KOPT-K1 (cell line): Measurements from ENCODE around the gene IRX4.
"Not testable (repeated sequence)": the region's sequence is repeated elsewhere in the genome, so short reads cannot be mapped to it uniquely, and the experiment has no call there.

Experiments
- H3K27ac ChIP-seq: fragments of 200-600 bp; sonication (generic); 2 replicates; pipeline ENCODE4 v1.5.1; 2016; ENCODE audit warnings: antibody characterized with exemption, mild to moderate bottlenecking, low read depth, low read length; ENCODE audit not compliant: poor library complexity, severe bottlenecking
- H3K36me3 ChIP-seq: fragments of 200-600 bp; sonication (generic); 2 replicates; pipeline ENCODE4 v1.5.1; 2017; ENCODE audit warnings: antibody characterized with exemption, mild to moderate bottlenecking, low read length, moderate library complexity; ENCODE audit not compliant: insufficient read depth
- H3K9me3 ChIP-seq: fragments of 200-600 bp; sonication (generic); 2 replicates; pipeline ENCODE4 v1.5.1; 2017; ENCODE audit warnings: antibody characterized with exemption, low read length, mild to moderate bottlenecking; ENCODE audit not compliant: insufficient read depth, poor library complexity, severe bottlenecking

IRX4 gene

GRCh38 chr5:1880377-1881025 lies 2.2 kb downstream of the IRX4 start:
- Histone ChIP-seq H3K27ac (no peak overlapping the region), H3K36me3 (no peaks in the 10 kb centered on the region), H3K9me3 (peaks cover 47% of the 10 kb centered on the region)

GRCh38 chr5:1879292-1880263 lies 3.1 kb downstream of the IRX4 start:
- Histone ChIP-seq H3K36me3 (no peaks in the 10 kb centered on the region), H3K9me3 (peaks cover 43% of the 10 kb centered on the region), H3K27ac (no peak overlapping the region)

GRCh38 chr5:1878050-1878849 lies 4.5 kb downstream of the IRX4 start:
- peaks cover 31% of the 10 kb centered on the region for H3K9me3 ChIP-seq
- H3K27ac ChIP-seq = no peak overlapping the region
- H3K36me3 ChIP-seq = no peaks in the 10 kb centered on the region

- Histone ChIP-seq H3K9me3 (peaks cover 23% of the 10 kb centered on the region), H3K36me3 (no peaks in the 10 kb centered on the region), H3K27ac (no peak overlapping the region)
These were observed 5.3 kb downstream of the IRX4 start for GRCh38 chr5:1877103-1878049.

- H3K36me3 ChIP-seq = no peaks in the 10 kb centered on the region
- peaks cover 15% of the 10 kb centered on the region for H3K9me3 ChIP-seq
- H3K27ac ChIP-seq = no peak overlapping the region
These were observed 6.1 kb downstream of the IRX4 start for GRCh38 chr5:1876660-1877064.

- peaks cover 9% of the 10 kb centered on the region for H3K9me3 ChIP-seq
- no peaks in the 10 kb centered on the region for H3K36me3 ChIP-seq
- H3K27ac ChIP-seq = no peak overlapping the region
These were observed 6.7 kb downstream of the IRX4 start for GRCh38 chr5:1875843-1876659.

GRCh38 chr5:1875281-1875842 lies 7.4 kb downstream of the IRX4 start:
- H3K9me3 ChIP-seq = peaks cover 15% of the 10 kb centered on the region
- H3K27ac ChIP-seq = no peak overlapping the region

GRCh38 chr5:1874771-1875220 lies 7.9 kb downstream of the IRX4 start:
- peaks cover 20% of the 10 kb centered on the region for H3K9me3 ChIP-seq
- H3K27ac ChIP-seq = no peak overlapping the region
- no peaks in the 10 kb centered on the region for H3K36me3 ChIP-seq

More at GRCh38 chr5:1875281-1875842, 7.4 kb downstream of the IRX4 start:
- H3K36me3 ChIP-seq = no peaks in the 10 kb centered on the region

GRCh38 chr5:1874348-1874747 lies 8.4 kb downstream of the IRX4 start:
- Histone ChIP-seq H3K36me3 (no peaks in the 10 kb centered on the region), H3K27ac (no peak overlapping the region), H3K9me3 (peaks cover 22% of the 10 kb centered on the region)

- Histone ChIP-seq H3K36me3 (no peaks in the 10 kb centered on the region), H3K27ac (no peak overlapping the region), H3K9me3 (peaks cover 22% of the 10 kb centered on the region)
These were observed 9.3 kb downstream of the IRX4 start for GRCh38 chr5:1873243-1873959.

GRCh38 chr5:1871441-1871840 lies 11.3 kb downstream of the IRX4 start:
- Histone ChIP-seq H3K9me3 (peaks cover 22% of the 10 kb centered on the region), H3K27ac (no peak overlapping the region), H3K36me3 (no peaks in the 10 kb centered on the region)

- H3K36me3 ChIP-seq, H3K27ac ChIP-seq: not testable (repeated sequence)
- peaks cover 20% of the 10 kb centered on the region for H3K9me3 ChIP-seq
These were observed 12.1 kb downstream of the IRX4 start for GRCh38 chr5:1870435-1871272.
